ENCODE measurements around the gene KCNMB2.

Gene KCNMB2

GRCh38 chr3:178765472-178765871 lies 229.2 kb downstream of the KCNMB2 start:
- no peak for DNase-seq

DNA sequence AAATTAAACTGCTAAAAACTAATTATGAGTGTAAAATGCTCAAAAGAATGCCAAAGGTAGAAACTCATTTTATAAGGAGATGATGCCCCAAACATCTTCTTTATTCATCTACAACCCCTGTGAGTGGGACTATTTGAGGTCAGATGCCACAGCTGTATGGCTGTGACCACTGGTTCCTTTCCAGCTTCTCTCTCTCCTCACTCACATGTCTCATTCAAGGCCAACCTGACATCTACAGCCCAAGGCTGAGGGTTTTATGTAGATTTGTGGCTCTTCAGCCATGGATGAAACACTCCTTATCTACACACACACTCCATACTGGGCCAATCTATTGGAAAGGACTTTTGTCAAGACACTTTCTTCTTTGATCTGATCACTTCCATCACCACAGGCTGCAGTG lies 231.3 kb downstream of the KCNMB2 start:
- no peak for DNase-seq

- no peak for DNase-seq
Observed at GRCh38 chr3:178768072-178768864, 232.0 kb downstream of the KCNMB2 start.

GRCh38 chr3:178771511-178771910 lies 235.3 kb downstream of the KCNMB2 start:
- DNase-seq, result no peak

DNA sequence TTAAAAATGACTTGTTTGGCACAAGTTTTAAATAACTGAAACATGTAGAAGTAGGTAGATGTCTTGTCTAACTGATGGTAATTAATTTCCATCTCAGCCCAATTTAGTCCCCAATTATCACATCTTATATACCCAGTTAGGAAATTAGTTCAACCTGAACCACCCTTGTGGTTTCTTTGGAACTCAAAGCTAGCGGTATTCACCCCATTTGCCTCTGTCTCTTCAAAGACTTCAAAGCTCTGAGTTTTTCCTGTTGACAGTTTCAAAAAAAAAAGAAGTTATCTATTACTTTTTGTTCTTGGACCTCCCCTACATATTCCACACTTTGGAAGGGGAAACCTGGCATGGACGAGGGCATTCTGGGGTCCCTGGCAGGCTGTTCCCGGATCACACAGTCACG lies 236.5 kb downstream of the KCNMB2 start:
- DNase-seq, result no peak

GRCh38 chr3:178773358-178773757 lies 237.1 kb downstream of the KCNMB2 start:
- no peak for DNase-seq

DNA sequence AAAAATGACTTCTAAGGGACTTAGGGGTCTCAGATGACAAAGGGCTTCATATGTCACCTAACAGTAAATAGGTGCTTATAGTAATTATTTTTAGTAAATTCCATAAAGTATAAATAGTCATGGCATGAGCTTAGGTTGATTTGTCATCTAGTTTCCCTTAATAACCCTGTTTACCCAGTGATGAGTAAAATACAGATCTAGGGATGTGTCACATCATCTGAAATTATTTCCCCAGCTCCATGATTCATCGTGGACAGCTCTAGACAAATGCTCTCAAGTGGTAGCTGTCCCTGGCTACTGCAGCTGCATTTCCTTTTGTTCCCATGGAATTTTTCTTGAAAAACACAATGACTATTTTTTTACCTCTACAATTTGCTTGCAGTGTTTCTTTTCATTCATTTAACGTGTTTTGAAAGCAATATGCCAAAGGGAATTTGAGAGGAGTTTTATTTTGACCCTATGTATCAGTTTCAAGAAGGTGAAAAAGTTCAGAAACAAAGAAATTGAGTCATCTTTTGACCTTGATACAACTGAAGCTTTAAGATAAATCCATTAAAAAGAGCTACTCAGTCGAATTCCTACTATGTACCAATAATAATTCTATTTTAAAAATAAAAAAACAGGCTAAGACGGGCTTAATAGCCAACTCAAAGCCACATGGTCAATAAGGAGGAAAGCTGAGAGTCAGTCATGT lies 241.6 kb downstream of the KCNMB2 start:
- no peak for DNase-seq

DNA sequence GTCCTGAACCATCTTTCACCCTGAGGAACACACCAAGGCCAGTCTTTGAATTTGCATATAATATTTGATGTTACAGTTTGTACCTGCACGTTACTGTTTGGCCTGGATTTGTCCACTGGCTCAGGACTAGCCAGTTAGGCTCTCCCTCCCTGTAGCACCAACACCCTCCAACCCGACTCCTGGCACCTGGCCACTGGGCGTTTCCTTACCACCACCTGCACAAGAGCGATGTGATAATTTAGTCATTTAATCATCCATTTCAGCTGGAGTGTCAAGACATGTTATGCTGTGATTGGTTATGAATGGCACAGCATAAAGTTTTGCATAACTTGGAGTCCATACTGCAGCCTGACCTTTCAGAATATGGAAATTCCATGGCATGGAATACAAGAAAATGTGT lies 242.4 kb downstream of the KCNMB2 start:
- no peak for DNase-seq

DNA sequence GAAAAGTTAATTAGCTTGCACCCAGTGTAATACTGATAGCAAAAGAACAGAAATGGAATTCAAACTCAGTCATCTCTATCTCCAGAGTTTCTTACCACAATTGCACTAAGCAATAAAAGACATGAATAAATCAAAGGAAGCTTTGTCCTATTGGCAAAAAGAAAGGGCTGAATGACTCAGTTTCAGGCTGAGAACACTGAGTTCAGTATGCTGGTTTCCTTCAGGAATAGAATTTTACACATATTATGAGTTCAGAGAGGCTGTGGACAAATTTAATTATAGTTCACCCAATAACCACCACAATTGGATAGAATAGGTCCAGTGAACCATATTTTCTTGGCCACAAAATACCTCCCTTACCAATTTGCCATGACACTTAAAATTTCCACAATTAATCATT lies 249.7 kb downstream of the KCNMB2 start:
- no peak for DNase-seq

GRCh38 chr3:178787960-178788359 lies 251.7 kb downstream of the KCNMB2 start:
- DNase-seq, result no peak

GRCh38 chr3:178794711-178795110 lies 258.5 kb downstream of the KCNMB2 start:
- DNase-seq, result no peak

DNA sequence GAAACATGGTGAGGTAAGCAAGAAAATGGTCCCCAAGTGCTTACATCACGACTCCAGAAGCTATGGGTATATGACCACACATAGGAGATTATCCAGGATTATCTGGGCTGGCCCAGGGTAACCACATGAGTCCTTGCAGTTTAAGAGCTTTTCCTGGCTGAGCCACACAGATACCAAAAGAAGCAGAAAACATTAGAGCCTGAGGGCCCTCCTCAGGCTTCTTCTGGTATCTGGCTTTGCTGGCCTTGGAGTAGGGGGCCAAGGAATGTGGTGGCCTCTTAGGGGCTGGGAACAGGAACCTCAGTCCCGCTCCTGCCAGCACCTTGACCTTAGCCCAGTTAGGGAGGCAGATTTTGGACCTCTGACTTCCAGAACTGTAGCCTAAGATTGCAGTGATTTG lies 259.1 kb downstream of the KCNMB2 start:
- DNase-seq, result no peak

DNA sequence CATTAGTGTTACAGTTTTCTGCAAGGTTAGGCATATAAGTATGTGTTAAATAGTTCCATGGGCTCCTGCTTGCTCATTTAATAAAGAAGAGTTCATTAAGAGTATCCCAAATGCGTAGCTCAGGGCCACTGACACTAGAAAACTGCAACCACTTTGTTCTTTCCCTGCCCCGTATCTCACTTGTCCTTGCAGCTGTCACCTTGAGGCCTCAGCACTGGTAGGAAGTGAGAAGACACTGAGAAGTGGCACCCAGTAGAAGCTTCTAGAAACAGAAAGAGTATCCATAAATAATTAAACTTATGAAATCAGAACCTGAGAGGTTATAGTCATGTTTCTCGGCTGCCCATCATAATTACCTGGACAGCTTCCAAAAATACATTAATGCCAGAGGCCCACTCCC lies 266.0 kb downstream of the KCNMB2 start:
- no peak for DNase-seq

DNA sequence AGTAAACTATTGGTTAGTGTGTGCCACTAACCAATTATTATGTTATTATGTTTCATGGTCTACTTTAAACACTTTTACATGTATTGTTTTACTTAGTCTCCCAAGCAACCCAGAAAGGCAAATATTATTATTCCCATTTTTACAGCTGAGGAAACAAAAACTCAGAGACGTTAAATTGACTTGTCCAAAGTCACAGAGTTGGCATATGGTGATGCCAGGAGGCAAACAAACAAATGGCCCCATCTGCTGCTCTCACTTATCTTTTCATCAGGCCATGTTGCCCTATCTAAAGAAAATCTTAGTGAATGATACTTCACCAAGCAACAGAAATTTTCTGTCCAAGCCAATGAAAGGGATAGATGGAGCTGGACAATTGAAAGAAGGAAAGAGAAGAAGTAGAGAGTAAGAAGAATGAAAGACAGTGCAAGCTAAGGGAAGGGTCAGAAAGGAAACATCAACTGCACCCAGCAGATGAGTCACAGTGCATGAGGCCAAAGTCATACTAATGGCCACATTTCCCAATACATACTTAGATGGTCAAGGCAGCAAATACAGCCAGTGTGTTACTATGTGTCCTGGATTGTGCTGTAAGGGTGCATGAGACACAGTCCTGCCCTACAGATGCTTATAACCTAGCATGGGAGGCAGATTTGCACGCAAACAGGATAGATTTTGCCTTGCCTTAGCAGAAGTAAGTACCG lies 266.9 kb downstream of the KCNMB2 start:
- no peak for DNase-seq

GRCh38 chr3:178804606-178805005 lies 268.4 kb downstream of the KCNMB2 start:
- no peak for DNase-seq

DNA sequence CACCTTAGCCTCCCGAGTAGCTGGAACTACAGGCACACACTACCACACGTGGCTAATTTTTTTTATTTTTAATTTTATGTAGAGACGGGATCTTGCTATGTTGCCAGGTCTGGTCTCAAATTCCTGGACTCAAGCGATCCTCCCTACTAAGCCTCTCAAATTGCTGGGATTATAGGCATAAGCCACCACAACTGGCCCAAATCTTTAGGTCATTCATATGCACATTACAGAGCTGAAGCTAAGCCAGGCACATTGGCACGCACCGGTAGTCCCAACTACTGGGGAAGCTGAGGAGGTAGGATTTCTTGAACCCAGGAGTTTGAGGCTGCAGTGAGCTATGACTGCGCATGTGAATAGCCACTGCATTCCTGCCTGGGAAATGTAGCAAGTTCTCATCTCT lies 269.5 kb downstream of the KCNMB2 start:
- DNase-seq, result no peak

GRCh38 chr3:178806651-178807050 lies 270.4 kb downstream of the KCNMB2 start:
- no peak for DNase-seq

DNA sequence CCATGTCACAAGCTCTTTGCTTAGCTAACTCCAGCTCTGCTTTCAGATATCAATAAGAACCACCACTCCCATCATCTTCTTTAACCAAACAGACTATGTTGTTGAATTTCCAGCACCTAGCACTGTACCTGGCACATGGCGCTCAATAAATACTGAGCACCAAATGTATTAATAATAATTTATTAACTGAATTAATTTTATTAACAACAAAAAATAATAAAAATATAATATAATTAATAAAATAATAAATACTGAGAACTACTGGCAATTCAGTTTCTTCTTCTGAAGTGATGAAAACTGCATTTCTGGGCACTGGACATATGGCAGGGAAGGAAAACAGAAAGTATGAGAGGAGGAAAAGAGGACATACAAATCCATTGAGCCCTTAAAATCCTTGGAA lies 271.5 kb downstream of the KCNMB2 start:
- no peak for DNase-seq

DNA sequence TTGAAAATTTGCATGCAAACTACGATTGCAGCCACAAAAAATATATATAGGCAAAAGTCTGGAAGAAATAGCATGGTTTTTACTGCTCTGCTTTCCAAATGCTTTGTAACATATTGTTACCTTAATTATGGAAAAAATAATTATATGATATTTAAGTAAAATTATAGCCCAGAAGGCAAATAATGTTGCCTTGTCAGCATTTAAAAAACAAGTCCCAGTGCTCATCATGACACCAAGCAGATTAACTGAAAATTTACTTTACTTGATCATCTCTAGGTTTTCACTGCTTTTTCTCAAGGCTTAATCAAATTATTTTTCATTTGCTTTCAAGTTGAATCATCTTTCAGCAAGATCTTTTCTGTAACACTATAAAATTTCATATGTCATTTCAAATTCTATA lies 272.5 kb downstream of the KCNMB2 start:
- no peak for DNase-seq

GRCh38 chr3:178810181-178810580 lies 273.9 kb downstream of the KCNMB2 start:
- DNase-seq, result no peak

DNA sequence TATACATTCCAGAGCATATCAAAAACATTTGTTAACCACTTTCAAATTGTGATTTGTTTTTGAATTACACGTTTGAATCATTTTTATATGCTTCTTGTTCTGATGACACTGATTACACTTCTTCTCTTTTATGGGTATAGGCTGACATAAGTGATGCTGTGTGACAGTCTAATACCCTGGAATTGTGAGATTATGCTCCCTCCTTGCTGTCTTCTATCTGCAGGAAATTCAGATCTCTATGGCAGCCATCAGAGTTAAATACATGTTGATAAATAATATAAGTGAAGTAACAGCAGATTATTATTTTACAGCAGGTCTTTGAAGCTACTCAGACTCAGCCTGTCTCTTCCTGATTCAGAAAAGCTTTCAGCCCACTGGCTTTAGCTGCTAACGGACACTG lies 286.5 kb downstream of the KCNMB2 start:
- DNase-seq, result no peak

DNA sequence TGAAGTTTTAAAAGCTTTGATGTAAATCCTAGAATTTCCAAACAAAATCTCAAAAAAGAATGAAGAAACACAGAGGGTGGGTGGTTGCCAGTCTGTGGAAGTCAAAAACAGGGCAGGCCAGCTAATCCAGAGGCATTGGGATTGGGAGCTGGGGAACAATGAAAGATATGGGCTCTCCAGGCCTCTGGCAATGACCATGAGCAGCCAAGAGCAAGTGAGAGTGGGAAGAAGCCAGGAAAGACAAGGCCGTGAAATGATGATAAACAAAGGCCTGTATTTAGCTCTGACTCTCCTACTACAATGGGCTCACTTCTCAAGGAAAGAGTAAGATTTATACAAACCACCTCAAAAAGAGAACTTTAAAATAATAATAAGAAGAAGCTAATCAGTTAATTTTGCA lies 286.9 kb downstream of the KCNMB2 start:
- DNase-seq, result no peak

GRCh38 chr3:178823591-178824246 lies 287.5 kb downstream of the KCNMB2 start:
- DNase-seq, result no peak
